Karpas-422 (cell line): ENCODE data around the gene LIPA. TPM values are rescaled to one million over a fixed set of nuclear protein-coding genes. Genes with fewer than 3 reads are reported as not detected.
"Not testable (repeated sequence)": the region's sequence is repeated elsewhere in the genome, so short reads cannot be mapped to it uniquely, and the experiment has no call there.

Source experiments
- DNase-seq: peaks from one replicate; pipeline ENCODE4 v3.0.0-alpha.2; 2015
- H2AFZ ChIP-seq: fragments of 200-600 bp; sonication (generic); 2 replicates; pipeline ENCODE4 v1.6.1; 2014; ENCODE audit warnings: antibody characterized with exemption, low read length, mixed read lengths
- H3K27ac ChIP-seq: fragments of 200-600 bp; sonication (generic); 2 replicates; pipeline ENCODE4 v1.5.1; 2014; ENCODE audit warnings: mild to moderate bottlenecking, low read length, moderate library complexity
- H3K27me3 ChIP-seq: fragments of 200-600 bp; sonication (generic); 2 replicates; pipeline ENCODE4 v1.6.1; 2014; ENCODE audit warnings: low read length, mixed read lengths
- H3K36me3 ChIP-seq: fragments of 200-600 bp; sonication (generic); 2 replicates; pipeline ENCODE4 v1.6.1; 2014; ENCODE audit warnings: low read length, mixed read lengths; ENCODE audit not compliant: insufficient read depth
- H3K4me1 ChIP-seq: fragments of 200-600 bp; sonication (generic); 2 replicates; pipeline ENCODE4 v1.6.1; 2014; ENCODE audit warnings: mild to moderate bottlenecking, low read length, mixed read lengths
- H3K4me2 ChIP-seq: fragments of 200-600 bp; sonication (generic); 2 replicates; pipeline ENCODE4 v1.6.1; 2014; ENCODE audit warnings: low read length, low read depth, mild to moderate bottlenecking; ENCODE audit not compliant: poor library complexity, severe bottlenecking
- H3K4me3 ChIP-seq: fragments of 200-600 bp; sonication (generic); 2 replicates; pipeline ENCODE4 v1.5.1; 2014; ENCODE audit warnings: mild to moderate bottlenecking, antibody characterized with exemption, low read length, mixed read lengths
- H3K79me2 ChIP-seq: fragments of 200-600 bp; sonication (generic); 2 replicates; pipeline ENCODE4 v1.6.1; 2014; ENCODE audit warnings: mild to moderate bottlenecking, low read length, mixed read lengths
- H3K9ac ChIP-seq: fragments of 200-600 bp; sonication (generic); 2 replicates; pipeline ENCODE4 v1.6.0; 2014; ENCODE audit warnings: low read length
- H3K9me2 ChIP-seq: fragments of 200-600 bp; sonication (generic), shearing (Covaris generic); replicated peaks from 2 replicates; pipeline ENCODE4 v1.6.0; 2014; ENCODE audit warnings: mild to moderate bottlenecking, low read length, moderate library complexity; ENCODE audit not compliant: insufficient read depth
- H3K9me3 ChIP-seq: fragments of 300-700, 200-600 bp; sonication (generic); 2 replicates; pipeline ENCODE4 v1.6.1; 2014; ENCODE audit warnings: low read length, mixed read lengths
- H4K20me1 ChIP-seq: fragments of 200-600 bp; sonication (generic); 2 replicates; pipeline ENCODE4 v1.6.1; 2014; ENCODE audit warnings: mild to moderate bottlenecking, antibody characterized with exemption, low read length, low read depth; ENCODE audit not compliant: insufficient read depth
- total RNA-seq: library from RNA; depleted of rRNA; stranded (reverse); fragments of >200 nt; shearing (Covaris generic); gene quantifications from 2 replicates; pipeline ENCODE4 v1.2.3, GENCODE V29; 2014; ENCODE audit warnings: low replicate concordance; rRNA removed

The LIPA gene
- total RNA-seq, 1 experiment from 2014 or later, result 20.9 TPM

DNA sequence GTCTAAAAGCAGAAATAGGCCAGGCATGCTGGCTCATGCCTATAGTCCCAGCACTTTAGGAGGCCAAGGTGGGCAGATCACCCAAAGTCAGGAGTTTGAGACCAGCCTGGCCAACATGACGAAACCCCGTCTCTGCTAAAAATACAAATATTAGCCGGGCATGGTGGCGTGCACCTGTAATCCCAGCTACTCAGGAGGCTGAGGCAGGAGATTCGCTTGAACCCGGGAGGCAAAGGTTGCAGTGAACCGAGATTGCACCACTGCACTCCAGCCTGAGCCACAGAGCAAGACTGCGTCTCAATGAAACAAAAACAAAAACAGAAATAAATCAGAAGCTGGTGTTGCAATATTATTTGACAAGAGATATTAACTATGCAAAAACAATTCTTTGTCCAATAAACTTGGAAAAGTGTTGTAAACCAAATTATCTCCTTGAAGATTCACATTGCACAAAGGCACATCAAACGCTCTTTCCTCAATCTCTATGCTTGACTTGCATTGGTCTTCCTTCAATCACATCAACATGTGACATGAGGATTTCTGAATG lies 83.1 kb downstream of the LIPA start:
- DNase-seq, H3K4me3 ChIP-seq, H3K36me3 ChIP-seq, H3K4me2 ChIP-seq, H3K4me1 ChIP-seq, H3K9me3 ChIP-seq, H3K27ac ChIP-seq, H2AFZ ChIP-seq, H4K20me1 ChIP-seq, H3K9me2 ChIP-seq, H3K79me2 ChIP-seq, H3K27me3 ChIP-seq, H3K9ac ChIP-seq: not testable (repeated sequence)

DNA sequence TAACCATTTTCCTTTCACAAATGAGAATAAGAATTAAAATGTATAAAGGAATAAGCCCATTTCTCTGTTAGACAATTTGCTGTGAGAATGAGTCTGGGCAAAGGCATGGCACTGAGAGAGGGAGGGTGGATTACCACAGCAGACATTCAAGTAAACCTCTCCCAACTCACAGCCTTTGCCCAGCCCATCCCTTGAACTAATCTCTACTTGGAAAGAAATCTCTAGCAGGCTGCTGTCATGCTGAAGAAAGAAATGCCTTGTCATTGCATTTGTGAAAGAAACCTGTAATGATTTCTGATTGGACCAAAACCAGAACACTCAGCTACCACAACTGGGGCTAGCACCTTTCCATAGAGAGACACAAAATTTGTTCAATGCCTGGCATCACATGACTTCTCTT lies 83.7 kb downstream of the LIPA start:
- no peaks in the 10 kb centered on the region for H4K20me1 ChIP-seq

DNA sequence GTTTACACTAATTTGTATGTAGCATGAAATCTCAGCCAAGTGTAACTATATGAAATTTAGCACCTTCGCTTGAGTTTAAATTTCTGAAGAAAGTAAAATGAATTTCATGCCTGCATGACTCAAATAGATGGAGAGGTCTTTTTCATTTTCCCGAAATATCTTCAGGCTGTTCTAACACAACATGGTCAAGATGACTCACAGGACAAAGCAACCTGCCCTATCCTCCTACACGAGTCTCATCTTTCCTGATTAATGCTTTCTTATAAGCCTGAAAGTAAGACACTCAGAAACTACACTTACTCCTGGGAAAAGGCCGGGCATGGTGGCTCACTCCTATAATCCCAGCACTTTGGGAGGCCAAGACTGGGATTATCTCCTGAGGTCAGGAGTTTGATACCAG lies 85.7 kb downstream of the LIPA start:
- no peak overlapping the region for H3K4me2 ChIP-seq
- no peak overlapping the region for H3K4me3 ChIP-seq

More for the DNA sequence above, 83.7 kb downstream of the LIPA start:
- no peak overlapping the region for H3K9ac ChIP-seq
- DNase-seq, result no peak
- H3K36me3 ChIP-seq, result no peaks in the 10 kb centered on the region
- H3K9me3 ChIP-seq, result no peaks in the 10 kb centered on the region
- H2AFZ ChIP-seq, result no peak overlapping the region
- H3K9me2 ChIP-seq, result no peaks in the 10 kb centered on the region
- no peak overlapping the region for H3K27ac ChIP-seq
- no peaks in the 10 kb centered on the region for H3K27me3 ChIP-seq
- H3K4me1 ChIP-seq, result no peaks in the 10 kb centered on the region
- H3K4me2 ChIP-seq, result no peak overlapping the region
- no peaks in the 10 kb centered on the region for H3K79me2 ChIP-seq
- no peak overlapping the region for H3K4me3 ChIP-seq

DNA sequence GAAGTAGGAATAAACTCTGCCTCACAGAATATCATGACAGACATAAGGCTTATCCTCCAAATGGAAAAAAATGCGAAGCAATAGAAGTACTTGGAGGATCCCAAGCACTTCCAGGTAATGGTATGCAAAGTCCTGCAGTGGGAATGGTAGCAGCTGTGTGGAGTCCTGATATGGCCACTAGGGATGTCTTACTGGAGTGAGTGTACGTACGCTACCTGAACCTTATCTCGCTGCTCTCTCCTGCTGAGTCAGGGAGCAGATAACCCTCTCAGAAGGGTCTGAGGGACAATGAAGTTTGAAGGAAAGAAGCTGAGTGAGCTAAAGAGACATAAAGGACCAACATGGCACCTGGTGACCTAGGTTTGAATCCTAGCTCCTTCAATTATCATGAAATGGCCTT lies 86.7 kb downstream of the LIPA start:
- H3K9ac ChIP-seq, result no peak overlapping the region
- H3K79me2 ChIP-seq, result no peaks in the 10 kb centered on the region
- H3K27me3 ChIP-seq, result no peaks in the 10 kb centered on the region
- H3K4me2 ChIP-seq, result no peak overlapping the region
- no peak overlapping the region for H3K27ac ChIP-seq
- H4K20me1 ChIP-seq, result no peaks in the 10 kb centered on the region
- H3K9me3 ChIP-seq, result no peaks in the 10 kb centered on the region
- H3K4me1 ChIP-seq, result no peaks in the 10 kb centered on the region
- no peak for DNase-seq
- H3K4me3 ChIP-seq, result no peak overlapping the region
- no peaks in the 10 kb centered on the region for H3K9me2 ChIP-seq
- no peaks in the 10 kb centered on the region for H3K36me3 ChIP-seq
- H2AFZ ChIP-seq, result no peak overlapping the region

More for the DNA sequence above, 85.7 kb downstream of the LIPA start:
- no peak overlapping the region for H3K27ac ChIP-seq
- H4K20me1 ChIP-seq, result no peaks in the 10 kb centered on the region
- H3K9me3 ChIP-seq, result no peaks in the 10 kb centered on the region
- no peaks in the 10 kb centered on the region for H3K9me2 ChIP-seq
- no peaks in the 10 kb centered on the region for H3K79me2 ChIP-seq
- no peaks in the 10 kb centered on the region for H3K4me1 ChIP-seq
- no peak overlapping the region for H2AFZ ChIP-seq
- no peak overlapping the region for H3K9ac ChIP-seq
- H3K27me3 ChIP-seq, result no peaks in the 10 kb centered on the region
- no peaks in the 10 kb centered on the region for H3K36me3 ChIP-seq
- DNase-seq, result no peak

DNA sequence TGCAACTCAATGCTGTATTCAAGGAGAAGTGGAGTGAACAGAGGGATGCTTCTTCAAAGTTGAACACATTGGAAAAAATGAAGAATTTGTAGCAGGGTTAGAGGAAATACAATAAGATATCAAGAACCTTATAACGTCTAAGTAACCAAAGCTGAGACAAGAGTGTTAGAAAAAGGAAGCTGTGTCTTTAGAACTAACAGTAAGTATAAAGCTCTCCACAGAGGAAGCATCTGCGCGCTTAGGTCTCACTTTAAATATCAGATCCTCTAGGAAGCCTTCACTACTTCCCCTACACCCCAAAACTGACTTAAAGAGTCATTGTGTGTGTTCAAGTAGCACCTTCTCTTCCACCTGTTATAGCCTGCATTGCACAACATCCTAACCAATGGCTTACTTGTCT lies 87.5 kb downstream of the LIPA start:
- Histone ChIP-seq H3K4me1 (no peaks in the 10 kb centered on the region), H3K4me3 (peak overlapping the region; percentile 22; the same call in 1 of the 2 replicates), H3K36me3 (no peaks in the 10 kb centered on the region), H3K27ac (no peak overlapping the region), H3K9me2 (no peaks in the 10 kb centered on the region), H4K20me1 (no peaks in the 10 kb centered on the region), H3K27me3 (no peaks in the 10 kb centered on the region), H3K4me2 (peak overlapping the region; percentile 38), H3K9me3 (no peaks in the 10 kb centered on the region), H3K79me2 (no peaks in the 10 kb centered on the region), H2AFZ (no peak overlapping the region), H3K9ac (no peak overlapping the region)
- DNase-seq, result no peak

Other genes starting within 250 kb of the LIPA start
- not detected in 2 replicates for gene CH25H, start 44.5 kb downstream of the LIPA start, total RNA-seq
- gene IFIT2, start 50.3 kb upstream of the LIPA start, total RNA-seq, result 0.75 and 0.97 TPM in 2 replicates
- gene IFIT3, start 76.2 kb upstream of the LIPA start, total RNA-seq, result 1.0 and 1.4 TPM in 2 replicates
- 0.78 TPM in 1 of 2 replicates, not detected in the other for gene IFIT1B, start 126.3 kb upstream of the LIPA start, total RNA-seq
- gene IFIT1, start 140.8 kb upstream of the LIPA start, total RNA-seq, result 0.18 and 0.30 TPM in 2 replicates
- 0.29 and 0.30 TPM in 2 replicates for gene IFIT5, start 162.8 kb upstream of the LIPA start, total RNA-seq